IPS DF 6.9 (cell line): ENCODE data around the gene TTC28.

Experiments used
- DNase-seq: peaks from one replicate; pipeline ENCODE4 v3.0.0-alpha.2; 2013; ENCODE audit warnings: low read depth, low spot score
- H3K27ac ChIP-seq: one replicate; pipeline ENCODE4 v1.5.1; 2013; ENCODE audit warnings: low read length, control low read depth
- H3K27me3 ChIP-seq: 2 replicates; pipeline ENCODE4 v1.6.1; 2013; ENCODE audit warnings: mild to moderate bottlenecking, low read length; ENCODE audit not compliant: control insufficient read depth, insufficient read depth
- H3K36me3 ChIP-seq: 2 replicates; pipeline ENCODE4 v1.6.1; 2013; ENCODE audit warnings: low read length; ENCODE audit not compliant: control insufficient read depth, insufficient read depth
- H3K4me1 ChIP-seq: 2 replicates; pipeline ENCODE4 v1.6.1; 2013; ENCODE audit warnings: low read length; ENCODE audit not compliant: control insufficient read depth, insufficient read depth
- H3K4me3 ChIP-seq: 2 replicates; pipeline ENCODE4 v1.5.1; 2013; ENCODE audit warnings: mild to moderate bottlenecking, low read length
- H3K9me3 ChIP-seq: 2 replicates; pipeline ENCODE4 v1.6.1; 2013; ENCODE audit warnings: low read length, inconsistent platforms; ENCODE audit not compliant: control insufficient read depth, insufficient read depth
- WGBS: extraction: QIAGEN DNeasy Blood & Tissue Kit; methylation state at CpG from one replicate; pipeline ENCODE4 v1.1.7; 2013; ENCODE audit warnings: mixed read lengths, missing lambda C conversion rate; ENCODE audit not compliant: insufficient read length, insufficient coverage; 5-methylcytosine and 5-hydroxymethylcytosine counted together

The TTC28 gene

GRCh38 chr22:28428271-28428670 is 251.4 kb downstream of the TTC28 start:
- no peak overlapping the region for H3K4me3 ChIP-seq

GRCh38 chr22:28426346-28427132 is 253.1 kb downstream of the TTC28 start:
- no peaks in the 10 kb centered on the region for H3K9me3 ChIP-seq
- no peak overlapping the region for H3K27ac ChIP-seq
- H3K4me3 ChIP-seq = no peak overlapping the region
- H3K4me1 ChIP-seq = peaks cover 2% of the 10 kb centered on the region; the same call in 1 of the 2 replicates
- WGBS = no CpG with 5 or more reads among the region's 3 CpGs
- no peaks in the 10 kb centered on the region for H3K27me3 ChIP-seq
- no peaks in the 10 kb centered on the region for H3K36me3 ChIP-seq
- no peak for DNase-seq

More at GRCh38 chr22:28428271-28428670, 251.4 kb downstream of the TTC28 start:
- H3K27ac ChIP-seq = no peak overlapping the region
- no peaks in the 10 kb centered on the region for H3K36me3 ChIP-seq
- H3K9me3 ChIP-seq = no peaks in the 10 kb centered on the region
- H3K4me1 ChIP-seq = peaks cover 2% of the 10 kb centered on the region; the same call in 1 of the 2 replicates
- no peaks in the 10 kb centered on the region for H3K27me3 ChIP-seq
- DNase-seq = no peak
- WGBS = no CpG with 5 or more reads among the region's 1 CpG

- Histone ChIP-seq H3K27me3 (no peaks in the 10 kb centered on the region), H3K4me3 (no peak overlapping the region), H3K4me1 (peaks cover 2% of the 10 kb centered on the region; the same call in 1 of the 2 replicates), H3K27ac (no peak overlapping the region), H3K36me3 (no peaks in the 10 kb centered on the region), H3K9me3 (no peaks in the 10 kb centered on the region)
- no peak for DNase-seq
- no CpG with 5 or more reads among the region's 2 CpGs for WGBS
Measured at GRCh38 chr22:28425211-28425610, 254.4 kb downstream of the TTC28 start.

GRCh38 chr22:28424427-28425080 is 255.1 kb downstream of the TTC28 start:
- no peak overlapping the region for H3K27ac ChIP-seq

GRCh38 chr22:28419919-28420318 is 259.7 kb downstream of the TTC28 start:
- WGBS = no CpG with 5 or more reads among the region's 2 CpGs
- Histone ChIP-seq H3K9me3 (no peaks in the 10 kb centered on the region), H3K27me3 (no peaks in the 10 kb centered on the region), H3K27ac (no peak overlapping the region), H3K4me3 (no peak overlapping the region), H3K36me3 (no peaks in the 10 kb centered on the region), H3K4me1 (no peaks in the 10 kb centered on the region; the same call in 1 of the 2 replicates)
- DNase-seq = no peak

More at GRCh38 chr22:28424427-28425080, 255.1 kb downstream of the TTC28 start:
- no peaks in the 10 kb centered on the region for H3K9me3 ChIP-seq
- no peaks in the 10 kb centered on the region for H3K27me3 ChIP-seq
- no CpG with 5 or more reads among the region's 2 CpGs for whole genome bisulfite sequencing
- no peak for DNase-seq
- no peaks in the 10 kb centered on the region for H3K36me3 ChIP-seq
- peaks cover 2% of the 10 kb centered on the region; the same call in 1 of the 2 replicates for H3K4me1 ChIP-seq
- H3K4me3 ChIP-seq = no peak overlapping the region

GRCh38 chr22:28418008-28418407 is 261.6 kb downstream of the TTC28 start:
- no CpG with 5 or more reads among the region's 1 CpG for WGBS
- DNase-seq = no peak
- H3K4me1 ChIP-seq = no peaks in the 10 kb centered on the region
- H3K9me3 ChIP-seq = no peaks in the 10 kb centered on the region
- H3K27ac ChIP-seq = no peak overlapping the region
- no peak overlapping the region for H3K4me3 ChIP-seq
- H3K36me3 ChIP-seq = no peaks in the 10 kb centered on the region
- no peaks in the 10 kb centered on the region for H3K27me3 ChIP-seq

GRCh38 chr22:28417431-28417830 is 262.2 kb downstream of the TTC28 start:
- H3K36me3 ChIP-seq = no peaks in the 10 kb centered on the region
- H3K27me3 ChIP-seq = no peaks in the 10 kb centered on the region
- H3K27ac ChIP-seq = no peak overlapping the region
- WGBS = no CpG with 5 or more reads among the region's 2 CpGs
- H3K9me3 ChIP-seq = no peaks in the 10 kb centered on the region
- H3K4me1 ChIP-seq = no peaks in the 10 kb centered on the region
- no peak for DNase-seq
- no peak overlapping the region for H3K4me3 ChIP-seq

- WGBS = no CpG with 5 or more reads among the region's 1 CpG
- no peaks in the 10 kb centered on the region for H3K27me3 ChIP-seq
Measured at GRCh38 chr22:28414913-28415312, 264.7 kb downstream of the TTC28 start.

GRCh38 chr22:28413612-28414399 is 265.8 kb downstream of the TTC28 start:
- WGBS = no CpG with 5 or more reads among the region's 2 CpGs

More at GRCh38 chr22:28414913-28415312, 264.7 kb downstream of the TTC28 start:
- DNase-seq = no peak
- H3K4me1 ChIP-seq = no peaks in the 10 kb centered on the region
- no peak overlapping the region for H3K4me3 ChIP-seq
- H3K9me3 ChIP-seq = no peaks in the 10 kb centered on the region
- no peaks in the 10 kb centered on the region for H3K36me3 ChIP-seq
- no peak overlapping the region for H3K27ac ChIP-seq

GRCh38 chr22:28412109-28412508 is 267.5 kb downstream of the TTC28 start:
- Histone ChIP-seq H3K27ac (no peak overlapping the region), H3K4me3 (no peak overlapping the region), H3K27me3 (no peaks in the 10 kb centered on the region), H3K4me1 (no peaks in the 10 kb centered on the region), H3K9me3 (no peaks in the 10 kb centered on the region), H3K36me3 (no peaks in the 10 kb centered on the region)
- DNase-seq = no peak
- WGBS = no CpG with 5 or more reads among the region's 2 CpGs

More at GRCh38 chr22:28413612-28414399, 265.8 kb downstream of the TTC28 start:
- Histone ChIP-seq H3K4me3 (no peak overlapping the region), H3K9me3 (no peaks in the 10 kb centered on the region), H3K36me3 (no peaks in the 10 kb centered on the region), H3K27ac (no peak overlapping the region), H3K27me3 (no peaks in the 10 kb centered on the region), H3K4me1 (no peaks in the 10 kb centered on the region)
- DNase-seq = no peak
